ENCODE data around the gene THBS2. TPM values are rescaled to one million over a fixed set of nuclear protein-coding genes. Genes with fewer than 3 reads are reported as not detected.
A peak's percentile ranks its signal among the peaks of the same experiment; 100 is the strongest.

THBS2 gene
- total and polyA plus RNA-seq, 12 donors, result 5.2 to 45.9 (median 10.7) TPM

- Histone ChIP-seq H3K4me3 (no peak overlapping the region), H3K27ac (no peak overlapping the region), H3K27me3 (peaks cover 0 to 57% (median 44%) of the 10 kb centered on the region in 7 donors), H3K4me1 (peaks cover 0 to 24% (median 11%) of the 10 kb centered on the region in 9 donors), H3K9me3 (peaks cover 0 to 9% (median 0%) of the 10 kb centered on the region in 11 donors), H3K36me3 (no peaks in the 10 kb centered on the region)
- no peak for ATAC-seq
- DNase-seq, result no peak
- no peak for TF ChIP-seq CTCF (IDR thresholded peaks at IDR 0.05)
- WGBS, 2 donors, result 93% methylated on average over 8 of the region's 8 CpGs
- intact Hi-C loops (cut with DNase I), result no loop called here
Observed at GRCh38 chr6:169256518-169256917, 2.9 kb upstream of the THBS2 start.

- Histone ChIP-seq H3K4me1 (peaks cover 0 to 24% (median 11%) of the 10 kb centered on the region in 9 donors), H3K4me3 (no peak overlapping the region), H3K27ac (no peak overlapping the region), H3K27me3 (peaks cover 0 to 61% (median 49%) of the 10 kb centered on the region in 7 donors), H3K9me3 (peaks cover 0 to 9% (median 0%) of the 10 kb centered on the region in 11 donors), H3K36me3 (no peaks in the 10 kb centered on the region)
- 89 to 90% methylated on average over 8 of the region's 8 CpGs for WGBS, 2 donors
- TF ChIP-seq CTCF (IDR thresholded peaks at IDR 0.05), result no peak
- ATAC-seq, result no peak
- intact Hi-C loops (cut with DNase I), result no loop called here
- DNase-seq, result no peak
Observed at GRCh38 chr6:169256061-169256460, 2.4 kb upstream of the THBS2 start.

DNA sequence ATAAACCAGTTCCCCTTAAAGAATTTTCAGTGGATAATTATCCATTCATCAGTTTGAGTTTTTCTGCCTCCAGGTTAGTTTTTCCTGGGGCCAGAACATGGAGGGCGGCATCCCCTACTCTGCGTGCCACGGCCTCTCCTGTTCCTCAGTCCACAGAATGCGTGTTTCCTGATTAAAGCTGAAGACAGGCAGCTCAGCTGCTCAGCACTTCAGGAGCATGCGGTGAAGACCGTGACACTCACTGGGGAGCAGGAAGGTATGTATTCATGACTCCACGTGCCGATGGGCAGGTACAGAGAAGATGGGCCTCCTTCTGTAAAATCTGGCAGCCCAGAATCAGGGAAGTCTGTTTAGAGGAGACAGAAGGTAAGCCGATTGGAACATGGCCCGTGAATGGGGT, 2.0 kb upstream of the THBS2 start:
- H3K9me3 ChIP-seq, result peaks cover 0 to 9% (median 0%) of the 10 kb centered on the region in 11 donors
- TF ChIP-seq CTCF (IDR thresholded peaks at IDR 0.05), result no peak
- intact Hi-C loops (cut with DNase I), result no loop called here
- H3K27me3 ChIP-seq, result peaks cover 0 to 63% (median 51%) of the 10 kb centered on the region in 7 donors
- no peak overlapping the region for H3K27ac ChIP-seq
- DNase-seq (no peak), ATAC-seq (no peak)
- no peaks in the 10 kb centered on the region for H3K36me3 ChIP-seq
- WGBS, 2 donors, result 83% methylated on average over 10 of the region's 10 CpGs
- peaks cover 0 to 24% (median 11%) of the 10 kb centered on the region in 9 donors for H3K4me1 ChIP-seq
- no peak overlapping the region for H3K4me3 ChIP-seq

- intact Hi-C loops (cut with DNase I), result no loop called here
- H3K27ac ChIP-seq, result peak overlapping the region in 3 of 10 donors; percentile 38 to 72 (median 46)
- DNase-seq, result no peak
- H3K27me3 ChIP-seq, result peaks cover 0 to 70% (median 60%) of the 10 kb centered on the region in 7 donors
- ATAC-seq, result no peak
- peaks cover 0 to 24% (median 11%) of the 10 kb centered on the region in 9 donors for H3K4me1 ChIP-seq
- H3K36me3 ChIP-seq, result no peaks in the 10 kb centered on the region
- 24 to 27% methylated on average over 19 of the region's 19 CpGs for WGBS, 2 donors
- peaks cover 0 to 9% (median 0%) of the 10 kb centered on the region in 11 donors for H3K9me3 ChIP-seq
- peak overlapping the region in 4 of 10 donors; percentile 32 to 58 (median 51) for H3K4me3 ChIP-seq
- TF ChIP-seq CTCF (IDR thresholded peaks at IDR 0.05), result no peak
Observed at GRCh38 chr6:169254456-169255316, 1.0 kb upstream of the THBS2 start.

Measured in heart right ventricle (tissue), 16 donors.